Superior temporal gyrus (tissue), 1 donor: ENCODE data around the gene GBP1.
A peak's percentile ranks its signal among the peaks of the same experiment; 100 is the strongest.

Experiments used
- DNase-seq: peaks from one replicate; pipeline ENCODE4 v3.0.0-alpha.2; 2016; ENCODE audit errors: extremely low spot score

GBP1 gene

DNA sequence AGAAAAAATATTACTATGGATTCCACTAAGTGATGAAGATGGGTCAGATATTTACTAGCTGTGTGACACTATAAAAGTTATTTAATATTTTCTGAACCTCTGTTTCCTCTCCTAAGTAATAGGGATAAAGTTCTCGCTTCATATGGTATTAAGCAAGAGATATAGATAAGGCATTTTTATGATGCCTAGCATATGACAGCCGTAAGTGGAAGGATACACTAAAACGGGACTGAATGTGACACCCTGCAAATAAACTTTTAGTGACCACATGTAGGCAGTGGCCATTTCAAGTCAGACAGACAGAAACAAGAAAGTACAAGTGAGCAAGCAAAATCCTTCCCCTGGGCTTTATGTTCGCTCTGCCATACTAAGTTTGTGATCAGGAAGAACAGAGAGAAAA is 56.5 kb downstream of the GBP1 start:
- peak; percentile 2 for DNase-seq

DNA sequence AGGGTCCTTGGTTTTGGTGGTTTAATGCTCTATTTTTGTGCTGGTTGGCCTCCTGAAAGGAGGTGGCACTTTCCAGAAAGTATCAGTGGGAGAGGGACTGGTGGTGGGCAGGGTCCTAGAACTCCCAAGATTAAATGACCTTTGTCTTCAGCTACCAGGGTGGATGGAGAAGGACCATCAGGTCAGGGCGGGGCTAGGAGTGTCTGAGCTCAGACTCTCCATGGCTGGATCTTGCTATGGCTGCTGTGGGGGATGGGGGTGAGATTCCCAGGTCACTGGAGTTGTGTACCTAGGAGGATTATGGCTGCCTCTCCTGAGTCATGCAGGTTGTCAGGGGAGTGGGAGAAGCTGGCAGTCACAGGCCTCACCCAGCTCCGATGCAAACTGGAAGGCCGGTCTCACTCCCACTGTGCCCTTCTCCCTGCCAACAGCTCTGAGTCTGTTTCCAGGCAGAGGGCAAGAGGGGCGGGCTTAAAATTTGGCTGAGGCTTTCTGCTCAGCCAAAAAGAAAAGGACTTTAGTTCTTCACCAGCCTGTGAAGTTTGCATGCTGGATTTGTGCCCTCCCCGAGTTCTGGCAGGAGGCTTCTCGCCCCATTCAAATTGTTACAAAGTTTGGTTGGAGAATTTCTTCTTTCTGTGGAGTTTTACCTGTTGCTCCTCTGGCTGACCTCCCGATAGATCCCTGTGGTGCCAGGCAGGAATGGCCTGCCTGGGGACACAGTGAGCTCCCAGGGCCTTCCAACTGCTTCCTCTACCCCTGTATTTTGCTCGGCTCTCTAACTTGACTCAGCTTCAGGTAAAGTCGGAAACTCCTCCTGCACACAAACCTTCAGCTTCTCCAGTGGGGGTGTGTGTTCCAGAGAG is 59.5 kb downstream of the GBP1 start:
- DNase-seq, result no peak
